GM06990 (cell line): ENCODE data around the gene AP1G1.

Experiments
- DNase-seq: peaks from one replicate; pipeline ENCODE4 v3.0.0-alpha.2; 2011; ENCODE audit not compliant: insufficient read length; ENCODE audit errors: extremely low read depth
- H3K27me3 ChIP-seq: replicated peaks from 2 replicates; pipeline ENCODE4 v1.6.0; 2011; ENCODE audit warnings: low read length; ENCODE audit not compliant: control insufficient read depth, insufficient read depth
- H3K36me3 ChIP-seq: 2 replicates; pipeline ENCODE4 v1.5.1; 2011; ENCODE audit warnings: low read length; ENCODE audit not compliant: control insufficient read depth, insufficient read depth
- H3K4me3 ChIP-seq: replicated peaks from 2 replicates; pipeline ENCODE4 v1.5.1; 2011; ENCODE audit warnings: low read depth, mild to moderate bottlenecking, control low read depth, low read length
- CTCF ChIP-seq: IDR thresholded peaks from 2 replicates; pipeline ENCODE4 v1.5.1; 2011; ENCODE audit warnings: low read length, control low read depth, mild to moderate bottlenecking, inconsistent platforms; ENCODE audit not compliant: insufficient read depth, poor library complexity, severe bottlenecking

AP1G1 gene

DNA sequence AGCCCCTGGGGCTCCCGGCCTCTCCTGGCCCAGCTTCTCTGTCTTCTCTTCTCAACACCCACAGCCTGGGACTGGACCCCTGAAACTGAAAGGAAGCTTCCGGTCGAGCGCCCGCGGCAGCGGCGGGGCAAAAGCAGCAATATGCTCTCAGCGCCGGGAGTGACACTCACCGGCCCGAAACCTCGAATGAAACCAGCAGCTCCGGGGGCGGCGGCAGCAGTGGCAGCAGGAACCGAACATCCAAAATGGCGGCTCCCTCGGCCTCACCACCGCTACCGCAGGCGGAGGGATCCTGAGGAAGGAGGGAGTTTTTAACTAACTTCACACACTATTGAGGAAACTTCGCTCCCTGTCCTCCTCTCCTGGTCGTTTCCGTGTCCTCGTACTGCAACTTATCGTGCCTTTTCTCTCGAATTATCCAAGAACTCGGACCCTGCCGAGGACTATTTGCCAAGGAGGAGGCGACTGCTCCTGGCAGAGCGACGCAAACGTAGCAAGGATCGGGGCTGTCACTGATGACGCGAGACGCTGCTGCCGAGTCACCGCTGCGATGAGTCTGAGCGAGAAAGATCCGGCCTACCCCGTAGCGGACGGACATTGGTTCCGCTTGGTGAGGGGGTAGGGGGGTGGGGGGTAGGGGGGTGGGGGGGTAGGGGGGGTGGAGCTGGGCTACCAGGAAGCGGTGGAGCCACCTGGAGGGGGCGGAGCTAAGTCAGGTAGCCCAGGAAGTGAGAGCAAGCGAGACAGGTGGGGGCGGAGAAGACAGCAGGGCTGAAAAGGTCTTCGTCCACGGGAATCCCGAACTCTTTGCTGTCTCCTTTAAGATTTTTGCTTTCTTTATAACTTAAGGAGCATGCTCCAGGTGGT lies at the start of gene AP1G1:
Gene AP1G1 (minus strand): TSS at position 242 of the 867 bp plus-strand sequence. CDS start 19,355 bp downstream, outside the sequence.
- H3K27me3 ChIP-seq, result no peaks in the 10 kb centered on the region
- H3K4me3 ChIP-seq, result peak within 1 kb of the TSS; percentile 70
- peak; percentile 95 for DNase-seq
- H3K36me3 ChIP-seq, result no peaks in the 10 kb centered on the region
- no peak for TF ChIP-seq CTCF

GRCh38 chr16:71855937-71856662 lies 47.5 kb upstream of the AP1G1 start:
- no peak for TF ChIP-seq CTCF
- H3K36me3 ChIP-seq, result peaks cover 22% of the 10 kb centered on the region
- H3K4me3 ChIP-seq, result no peak overlapping the region
- H3K27me3 ChIP-seq, result no peaks in the 10 kb centered on the region
- no peak for DNase-seq

DNA sequence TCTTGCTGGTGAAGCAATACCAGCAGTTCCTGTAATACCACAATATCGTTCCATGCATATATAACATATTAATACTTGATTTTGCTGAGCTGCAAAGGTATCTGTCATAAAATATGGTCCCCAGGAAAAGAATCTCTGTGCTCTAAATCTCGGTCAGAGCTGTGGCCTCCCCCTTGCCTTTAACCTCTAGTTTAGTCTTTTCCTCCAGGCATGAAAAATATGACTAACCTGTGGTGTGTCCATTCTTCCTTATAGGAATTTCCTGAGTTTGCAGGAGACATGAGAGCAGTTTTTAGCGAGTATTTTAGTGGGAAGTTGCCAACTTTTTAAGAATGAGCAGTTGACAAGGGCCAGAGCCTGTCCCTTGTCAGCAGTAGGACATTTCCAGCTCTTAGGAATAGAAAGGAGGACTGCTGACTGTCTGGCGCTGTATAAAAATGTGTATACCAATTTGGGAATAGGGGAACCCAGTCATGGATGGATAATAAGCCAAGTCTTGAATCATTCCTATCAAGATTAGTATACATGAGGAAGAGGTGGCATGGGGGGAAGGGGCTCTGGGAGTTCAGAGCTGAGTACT lies 45.8 kb upstream of the AP1G1 start:
- Histone ChIP-seq H3K4me3 (no peak overlapping the region), H3K27me3 (no peaks in the 10 kb centered on the region), H3K36me3 (peaks cover 22% of the 10 kb centered on the region)
- TF ChIP-seq CTCF, result no peak
- no peak for DNase-seq

- TF ChIP-seq CTCF, result no peak
- DNase-seq, result no peak
- Histone ChIP-seq H3K27me3 (no peaks in the 10 kb centered on the region), H3K4me3 (peak overlapping the region; percentile 30), H3K36me3 (peaks cover 28% of the 10 kb centered on the region)
Measured at GRCh38 chr16:71853413-71853812, 44.8 kb upstream of the AP1G1 start.

DNA sequence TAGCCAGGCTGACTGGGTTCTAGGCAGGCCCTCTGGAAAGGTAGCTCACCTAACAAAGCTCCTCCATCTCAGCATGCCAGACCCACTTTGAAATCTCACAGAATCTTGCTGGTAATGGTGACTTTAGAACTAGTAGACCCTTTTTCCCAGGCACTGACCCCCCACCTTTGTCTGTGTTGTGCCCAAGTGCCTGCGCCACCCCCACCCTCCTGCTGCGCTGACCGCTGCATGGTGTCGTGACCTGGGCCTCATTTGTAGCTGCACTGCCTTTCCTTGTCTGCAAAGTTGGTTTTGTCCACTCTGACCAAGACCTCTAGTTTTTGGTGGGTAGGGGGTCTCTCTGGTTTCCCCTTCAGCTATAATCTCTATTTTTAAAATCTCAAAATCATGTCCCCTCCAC lies 43.9 kb upstream of the AP1G1 start:
- Histone ChIP-seq H3K4me3 (no peak overlapping the region), H3K27me3 (no peaks in the 10 kb centered on the region), H3K36me3 (peaks cover 28% of the 10 kb centered on the region)
- no peak for DNase-seq
- TF ChIP-seq CTCF, result no peak
